Measurements from ENCODE around the gene CD53. TPM values are rescaled to one million over a fixed set of nuclear protein-coding genes. Genes with fewer than 3 reads are reported as not detected.
"Not testable (repeated sequence)": the region's sequence is repeated elsewhere in the genome, so short reads cannot be mapped to it uniquely, and the experiment has no call there.

Gene CD53
- total RNA-seq, 2 experiments from 2014 or later: 191 to 193 TPM

GRCh38 chr1:110918016-110918415, 45.1 kb downstream of the CD53 start:
- H3K36me3 Mint-ChIP-seq: peaks cover 6% of the 10 kb centered on the region
- no peak overlapping the region for H3K4me3 Mint-ChIP-seq
- peaks cover 8% of the 10 kb centered on the region for H3K4me1 Mint-ChIP-seq
- no peak for DNase-seq
- H3K27me3 Mint-ChIP-seq: no peaks in the 10 kb centered on the region
- peaks cover 13% of the 10 kb centered on the region for H3K9me3 Mint-ChIP-seq
- H3K27ac Mint-ChIP-seq: no peak overlapping the region

GRCh38 chr1:110921953-110922352, 49.0 kb downstream of the CD53 start:
- Mint-ChIP-seq H3K36me3 (peaks cover 14% of the 10 kb centered on the region), H3K27me3 (no peaks in the 10 kb centered on the region), H3K9me3 (peaks cover 9% of the 10 kb centered on the region), H3K27ac (no peak overlapping the region), H3K4me3 (no peak overlapping the region), H3K4me1 (peaks cover 3% of the 10 kb centered on the region)
- DNase-seq: no peak

GRCh38 chr1:110927484-110928075, 54.6 kb downstream of the CD53 start:
- Mint-ChIP-seq H3K9me3 (peaks cover 29% of the 10 kb centered on the region), H3K4me1 (no peaks in the 10 kb centered on the region), H3K36me3 (peaks cover 26% of the 10 kb centered on the region), H3K27ac (no peak overlapping the region), H3K4me3 (no peak overlapping the region), H3K27me3 (no peaks in the 10 kb centered on the region)
- DNase-seq: no peak

- H3K4me1 Mint-ChIP-seq: no peaks in the 10 kb centered on the region
- no peak overlapping the region for H3K4me3 Mint-ChIP-seq
- H3K36me3 Mint-ChIP-seq: peaks cover 24% of the 10 kb centered on the region
- no peak for DNase-seq
- no peak overlapping the region for H3K27ac Mint-ChIP-seq
- peaks cover 27% of the 10 kb centered on the region for H3K9me3 Mint-ChIP-seq
- H3K27me3 Mint-ChIP-seq: no peaks in the 10 kb centered on the region
Observed at GRCh38 chr1:110928191-110928590, 55.2 kb downstream of the CD53 start.

- Mint-ChIP-seq H3K4me1 (no peaks in the 10 kb centered on the region), H3K9me3 (peaks cover 27% of the 10 kb centered on the region), H3K4me3 (no peak overlapping the region), H3K27ac (no peak overlapping the region), H3K36me3 (peaks cover 21% of the 10 kb centered on the region), H3K27me3 (no peaks in the 10 kb centered on the region)
- no peak for DNase-seq
Observed at GRCh38 chr1:110928904-110929303, 56.0 kb downstream of the CD53 start.

- H3K4me1 Mint-ChIP-seq, H3K27ac Mint-ChIP-seq, DNase-seq, H3K4me3 Mint-ChIP-seq, H3K27me3 Mint-ChIP-seq: not testable (repeated sequence)
- H3K9me3 Mint-ChIP-seq: peaks cover 35% of the 10 kb centered on the region
- H3K36me3 Mint-ChIP-seq: peaks cover 29% of the 10 kb centered on the region
Observed at GRCh38 chr1:110931097-110931496, 58.1 kb downstream of the CD53 start.

- no peaks in the 10 kb centered on the region for H3K27me3 Mint-ChIP-seq
Observed at GRCh38 chr1:110936567-110936966, 63.6 kb downstream of the CD53 start.

GRCh38 chr1:110944806-110945205, 71.9 kb downstream of the CD53 start:
- no peaks in the 10 kb centered on the region for H3K27me3 Mint-ChIP-seq
- H3K36me3 Mint-ChIP-seq: peaks cover 37% of the 10 kb centered on the region
- no peak overlapping the region for H3K27ac Mint-ChIP-seq
- no peak overlapping the region for H3K4me3 Mint-ChIP-seq
- DNase-seq: no peak
- peaks cover 11% of the 10 kb centered on the region for H3K9me3 Mint-ChIP-seq
- H3K4me1 Mint-ChIP-seq: no peaks in the 10 kb centered on the region

More at GRCh38 chr1:110936567-110936966, 63.6 kb downstream of the CD53 start:
- Mint-ChIP-seq H3K36me3 (peaks cover 29% of the 10 kb centered on the region), H3K4me3 (no peak overlapping the region), H3K27ac (no peak overlapping the region), H3K9me3 (peaks cover 41% of the 10 kb centered on the region), H3K4me1 (no peaks in the 10 kb centered on the region)
- no peak for DNase-seq

- H3K4me1 Mint-ChIP-seq: no peaks in the 10 kb centered on the region
- no peaks in the 10 kb centered on the region for H3K27me3 Mint-ChIP-seq
- peaks cover 14% of the 10 kb centered on the region for H3K9me3 Mint-ChIP-seq
Observed at GRCh38 chr1:110945626-110946025, 72.7 kb downstream of the CD53 start.

GRCh38 chr1:110948038-110948810, 75.3 kb downstream of the CD53 start:
- peaks cover 3% of the 10 kb centered on the region for H3K4me1 Mint-ChIP-seq
- H3K27ac Mint-ChIP-seq: no peak overlapping the region
- peaks cover 67% of the 10 kb centered on the region for H3K36me3 Mint-ChIP-seq
- H3K4me3 Mint-ChIP-seq: no peak overlapping the region
- no peak for DNase-seq
- H3K9me3 Mint-ChIP-seq: peaks cover 26% of the 10 kb centered on the region
- H3K27me3 Mint-ChIP-seq: no peaks in the 10 kb centered on the region

More at GRCh38 chr1:110945626-110946025, 72.7 kb downstream of the CD53 start:
- DNase-seq: no peak
- H3K4me3 Mint-ChIP-seq: no peak overlapping the region
- H3K36me3 Mint-ChIP-seq: peaks cover 45% of the 10 kb centered on the region
- no peak overlapping the region for H3K27ac Mint-ChIP-seq

Other genes with a start within 250 kb of the CD53 start
- gene KCNA3, start 198.2 kb upstream of the CD53 start, total RNA-seq: 10 to 100 TPM; 16.6 to 17.5 TPM
- 10 to 100 TPM; 14.6 TPM for gene LRIF1, start 90.8 kb downstream of the CD53 start, total RNA-seq